ENCODE measurements around the gene PTCH1.

Gene PTCH1

DNA sequence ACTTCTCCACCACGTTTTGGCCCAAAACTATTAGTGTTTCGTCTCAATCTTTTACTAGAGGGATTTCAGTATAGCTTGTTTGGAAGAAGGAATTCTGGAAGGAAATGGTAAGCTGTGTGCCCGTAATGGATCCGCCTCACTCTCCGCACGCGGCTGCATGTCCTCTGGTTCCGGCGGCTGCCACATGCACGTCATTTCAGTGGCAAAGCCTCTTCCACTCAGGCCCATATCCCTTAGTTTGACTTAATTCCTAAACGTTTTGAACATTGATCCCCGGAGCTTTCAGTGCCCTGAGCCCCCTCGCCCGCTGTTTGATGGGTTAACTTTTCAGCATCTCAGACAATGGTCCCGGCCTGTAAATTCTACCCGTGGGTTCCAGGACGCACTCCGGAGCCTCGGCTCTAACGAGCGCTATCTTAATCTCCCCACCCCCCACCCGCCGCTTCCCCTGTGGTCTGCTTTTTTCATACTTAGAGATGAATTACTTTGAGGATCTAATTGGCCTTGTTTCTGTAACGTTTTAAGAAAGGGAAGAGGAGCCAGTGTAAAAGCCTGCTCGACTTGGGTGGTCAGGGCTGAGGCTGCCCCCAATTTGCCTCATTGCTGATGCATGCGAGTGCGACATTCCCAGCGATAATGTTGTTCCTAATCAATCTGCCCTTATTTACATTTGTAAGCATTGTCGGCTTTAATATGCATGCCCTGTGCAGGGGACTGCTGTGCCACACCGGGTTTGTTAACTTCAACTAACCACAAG is 4.6 kb downstream of the PTCH1 start:
- no peak for DNase-seq (ENCODE audit: low spot score)

DNA sequence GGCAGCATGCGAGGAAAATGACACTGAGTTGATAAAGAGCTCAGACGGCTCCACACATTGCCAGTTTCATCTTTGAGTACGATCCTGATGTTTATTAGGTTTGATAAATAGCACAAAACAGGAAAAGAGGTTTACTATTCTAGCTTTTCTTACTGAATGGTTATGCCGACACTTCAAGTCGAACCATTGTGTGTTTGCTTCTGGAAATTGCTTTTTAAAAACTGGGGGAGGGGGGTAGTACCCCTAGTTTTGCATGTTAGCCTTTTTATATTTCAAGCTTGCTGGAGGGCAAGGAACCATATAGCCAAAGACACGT is 5.2 kb downstream of the PTCH1 start:
- DNase-seq (ENCODE audit: low spot score) = no peak

DNA sequence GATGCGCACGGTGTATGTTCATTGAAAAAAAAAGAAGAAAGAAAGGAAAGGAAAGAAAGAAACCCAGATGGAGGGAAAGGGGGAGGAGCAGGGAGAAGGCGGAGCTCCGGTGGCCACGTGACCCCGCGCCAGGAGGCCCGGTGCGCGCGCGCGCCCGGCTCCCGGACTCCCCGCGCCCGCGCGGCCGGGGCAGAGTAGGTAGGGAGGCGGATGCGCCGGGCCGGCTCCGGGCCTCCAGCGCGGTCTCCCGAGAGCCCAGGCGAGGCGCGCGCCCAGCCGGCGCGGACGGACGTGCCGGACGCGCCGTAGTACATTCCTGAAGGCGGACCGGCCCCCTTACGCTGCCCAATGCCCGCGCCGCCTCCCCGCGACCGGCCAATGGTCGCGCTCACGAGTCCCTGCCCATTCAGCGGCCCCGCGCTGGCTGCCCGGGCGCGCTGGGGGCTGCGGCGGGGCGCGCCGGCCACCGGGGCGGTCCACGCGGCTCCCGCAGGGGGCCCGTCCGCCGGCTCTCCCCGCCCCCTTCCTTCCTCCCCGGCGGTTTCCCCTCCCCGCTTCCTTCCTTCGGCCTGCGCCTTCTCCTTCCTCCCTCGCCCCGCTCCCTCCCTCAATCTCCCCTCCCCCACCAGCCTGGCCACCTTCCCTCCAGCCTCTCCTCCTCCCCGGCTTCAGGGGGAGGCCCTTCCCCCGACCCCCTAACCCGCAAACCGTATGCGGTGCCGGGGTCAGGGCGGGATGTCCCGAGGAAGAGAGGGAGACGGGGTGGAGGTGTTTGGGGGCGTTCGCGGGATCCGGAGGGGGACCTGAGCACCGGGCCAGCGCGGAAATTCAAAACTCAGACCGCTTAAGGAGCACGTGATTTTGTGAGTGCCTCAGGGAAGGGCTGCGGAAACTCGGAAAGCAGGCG is 5.8 kb downstream of the PTCH1 start:
- peak; percentile 18 for DNase-seq (ENCODE audit: low spot score)

DNA sequence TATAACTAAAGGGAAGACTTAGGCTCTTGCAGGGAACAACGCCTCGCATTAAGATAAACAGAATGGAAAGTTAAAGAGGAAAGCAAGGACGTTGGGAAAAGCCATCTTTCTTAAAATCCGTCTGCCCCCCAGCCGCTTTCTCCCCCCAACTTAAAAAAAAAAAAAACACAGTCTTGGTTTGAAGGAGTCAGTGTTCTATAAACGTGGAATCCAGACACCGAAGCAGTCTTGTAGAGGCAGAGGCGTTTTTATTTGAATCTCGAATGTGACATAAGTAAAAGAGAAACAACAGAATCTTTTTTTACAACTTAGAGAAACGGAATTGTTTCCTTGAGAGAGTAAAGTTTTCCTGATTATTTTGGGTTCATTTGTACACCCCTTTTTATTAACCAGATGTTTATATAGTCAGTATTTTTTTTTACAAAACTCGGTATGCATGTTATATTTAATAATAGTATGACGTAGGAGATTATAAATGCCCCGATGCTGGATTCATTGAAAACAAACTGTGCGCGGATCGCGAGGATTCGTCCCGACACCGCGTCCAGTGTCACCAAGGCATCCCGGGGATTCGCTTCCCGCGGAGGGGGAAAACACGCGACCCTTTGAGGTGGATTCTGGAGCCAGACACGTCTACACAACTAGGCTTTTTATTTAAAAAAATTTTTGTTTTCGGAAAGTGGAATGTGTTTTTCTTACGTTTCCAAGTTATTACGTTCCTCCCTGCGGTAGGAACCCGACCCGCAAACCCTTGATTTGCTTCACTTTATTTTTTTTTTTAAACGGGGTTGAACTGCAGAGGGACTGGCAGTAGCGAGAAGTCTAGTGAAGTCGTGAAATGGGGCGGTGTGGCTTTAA is 6.7 kb downstream of the PTCH1 start:
- DNase-seq (ENCODE audit: low spot score) = no peak

DNA sequence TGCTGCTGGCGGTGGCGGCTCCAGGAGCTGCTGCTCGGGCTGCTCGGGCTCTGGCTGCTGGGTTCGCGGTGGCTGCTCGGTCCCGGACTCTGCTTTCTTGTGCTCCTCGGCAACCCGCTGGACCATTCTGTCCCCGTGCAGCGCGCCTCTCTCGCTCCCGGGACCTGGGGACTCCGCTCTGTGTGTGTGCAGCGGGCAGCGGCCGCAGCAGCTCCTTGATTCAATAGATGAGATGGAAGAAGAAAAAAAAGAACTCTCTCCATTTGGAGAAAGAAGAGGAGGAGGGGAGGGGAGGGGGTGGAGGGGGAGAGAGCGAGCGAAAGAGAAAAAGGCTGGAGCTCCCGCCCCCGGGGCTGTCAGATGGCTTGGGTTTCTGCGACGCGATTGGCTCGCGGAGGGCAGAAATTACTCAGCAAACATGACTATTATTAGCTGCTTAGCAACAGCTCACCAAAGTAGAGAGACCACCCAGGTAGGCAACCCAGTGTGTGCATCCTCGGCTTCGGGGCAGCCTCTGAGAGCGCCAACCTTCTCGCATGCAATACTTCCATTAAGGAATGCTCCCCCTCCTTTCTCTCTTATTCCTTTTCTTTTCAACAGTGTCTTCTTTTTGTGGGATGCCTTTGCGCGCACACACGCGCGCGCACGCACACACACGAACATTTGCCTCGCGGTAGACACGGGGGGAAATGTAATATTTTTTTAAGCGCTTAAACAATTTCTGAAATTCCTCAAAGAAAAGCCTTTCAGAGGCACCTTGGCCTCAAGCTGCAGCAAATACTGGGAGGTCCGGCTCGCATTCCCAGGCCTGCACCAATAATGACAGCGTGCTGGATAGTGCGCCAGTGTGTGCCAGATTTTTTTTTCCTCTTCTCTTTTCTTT is 7.6 kb downstream of the PTCH1 start:
- no peak for DNase-seq (ENCODE audit: low spot score)

DNA sequence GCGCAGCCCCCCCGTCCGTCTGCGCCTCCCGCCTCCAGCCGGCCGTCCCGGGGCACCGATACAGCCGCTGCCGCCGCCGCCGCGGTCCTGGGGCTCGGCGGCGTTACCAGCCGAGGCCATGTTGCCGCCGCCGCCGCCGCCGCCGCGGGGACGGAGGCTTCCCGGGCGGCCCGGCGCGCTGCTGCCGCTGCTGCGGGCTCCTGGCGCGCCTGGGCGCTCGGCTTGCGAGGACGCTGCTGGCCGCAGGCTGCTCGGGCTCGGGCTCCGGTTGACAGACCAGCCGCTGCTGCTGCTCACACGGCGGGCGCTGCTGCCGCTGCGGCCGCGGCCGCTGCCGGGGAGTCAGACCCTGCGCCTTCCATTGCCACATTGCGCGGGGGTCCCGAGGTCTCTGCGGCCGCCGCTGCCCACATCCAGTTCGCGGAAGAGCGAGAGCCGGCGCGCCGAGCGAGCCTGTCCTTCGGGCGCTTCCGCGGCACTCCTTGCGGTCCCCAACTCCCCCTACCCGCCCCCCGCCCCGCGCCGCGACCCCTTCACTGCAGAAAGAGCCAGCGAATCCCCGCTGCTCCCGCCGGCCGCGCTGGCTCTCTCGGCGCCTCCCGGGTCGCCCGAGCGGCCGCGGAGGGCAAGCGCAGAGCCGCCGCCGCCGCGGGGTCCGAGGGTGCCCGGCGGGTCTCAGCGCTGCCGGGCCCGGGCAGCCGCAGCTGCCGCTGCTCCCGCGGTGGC is 8.4 kb downstream of the PTCH1 start:
- no peak for DNase-seq (ENCODE audit: low spot score)

DNA sequence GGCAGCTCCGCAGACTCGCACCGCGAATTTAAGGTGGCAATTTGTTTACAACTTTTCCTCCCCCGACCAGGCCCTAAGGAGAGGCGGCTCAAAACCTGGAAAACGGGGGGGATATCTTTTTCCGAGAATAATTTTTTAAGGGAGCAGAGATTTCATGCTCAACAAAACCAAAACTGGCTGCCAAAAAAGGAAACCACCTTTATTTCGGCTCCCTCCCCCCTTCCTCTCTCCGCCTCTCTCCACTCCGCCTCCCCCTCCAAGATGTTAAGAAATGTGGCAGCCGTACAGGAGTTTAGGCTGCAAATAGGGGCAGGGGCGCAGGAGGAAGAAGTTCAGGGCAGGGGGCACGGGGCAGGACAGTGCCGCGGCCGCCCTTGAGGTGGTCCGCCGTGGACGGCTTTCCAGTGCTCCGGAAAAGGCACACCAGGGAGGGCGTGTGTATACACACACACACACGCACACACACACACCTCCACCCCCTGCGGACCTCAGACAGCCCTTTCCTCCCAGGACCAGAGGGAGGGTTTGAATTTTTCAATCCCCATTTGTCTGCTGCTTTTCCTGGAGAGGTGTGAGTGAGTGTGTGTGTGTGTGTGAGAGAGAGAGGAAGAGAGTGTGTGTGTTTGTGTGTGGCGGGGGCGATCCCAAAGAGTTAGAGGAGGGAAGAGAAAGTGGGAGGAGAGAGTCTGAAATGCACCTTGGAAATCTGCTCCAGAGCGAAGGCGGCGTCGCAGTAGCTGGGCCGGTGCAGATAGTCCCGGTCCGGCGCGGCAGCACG is 9.1 kb downstream of the PTCH1 start:
- DNase-seq (ENCODE audit: low spot score) = no peak

DNA sequence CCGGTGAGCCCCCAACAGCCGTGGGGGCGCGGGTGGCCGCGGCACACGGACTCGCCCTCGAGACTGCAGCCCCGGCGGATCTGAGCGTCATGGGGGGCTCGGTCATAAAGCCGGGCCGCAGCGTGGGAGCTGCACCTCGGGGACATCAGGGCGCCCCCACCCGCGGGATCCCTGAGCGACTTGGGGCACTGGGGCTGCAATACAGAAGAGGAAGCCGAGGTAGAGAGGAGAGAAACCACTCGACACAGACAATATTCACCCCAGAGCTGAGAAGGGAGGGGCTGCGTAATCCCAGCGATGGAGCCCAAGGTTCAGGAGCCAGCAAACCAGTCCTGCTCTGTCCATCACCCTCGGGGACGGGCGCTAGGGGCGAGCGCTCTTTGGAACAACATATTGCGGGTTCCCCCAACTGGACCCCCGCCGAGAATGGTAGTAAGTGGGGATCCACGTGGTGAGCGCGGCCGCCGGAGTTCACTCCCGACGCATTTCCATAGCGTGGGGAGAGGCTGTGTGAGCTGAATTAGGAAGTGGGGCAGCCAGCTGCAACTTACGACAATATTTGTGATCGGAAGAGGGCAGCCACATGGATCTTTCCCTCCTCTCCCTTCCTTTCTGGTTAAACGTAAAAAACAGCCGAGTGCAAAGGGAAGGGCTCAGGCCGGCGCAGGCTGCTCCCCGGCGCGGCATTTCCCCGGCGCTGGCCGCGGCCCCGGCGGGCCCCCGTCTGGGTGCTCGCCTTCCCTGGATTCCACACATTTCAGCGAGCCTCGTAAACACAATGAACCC is 9.9 kb downstream of the PTCH1 start:
- DNase-seq (ENCODE audit: low spot score) = no peak

DNA sequence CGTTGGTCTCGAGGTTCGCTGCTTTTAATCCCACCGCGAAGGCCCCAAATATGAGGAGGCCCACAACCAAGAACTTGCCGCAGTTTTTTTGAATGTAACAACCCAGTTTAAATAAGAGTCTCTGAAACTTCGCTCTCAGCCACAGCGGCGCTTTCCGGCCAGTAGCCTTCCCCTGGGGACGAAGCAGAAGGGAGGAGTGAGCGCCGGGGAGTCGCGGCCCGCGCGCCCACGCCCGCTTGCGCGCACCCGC is 10.4 kb downstream of the PTCH1 start:
- no peak for DNase-seq (ENCODE audit: low spot score)

DNA sequence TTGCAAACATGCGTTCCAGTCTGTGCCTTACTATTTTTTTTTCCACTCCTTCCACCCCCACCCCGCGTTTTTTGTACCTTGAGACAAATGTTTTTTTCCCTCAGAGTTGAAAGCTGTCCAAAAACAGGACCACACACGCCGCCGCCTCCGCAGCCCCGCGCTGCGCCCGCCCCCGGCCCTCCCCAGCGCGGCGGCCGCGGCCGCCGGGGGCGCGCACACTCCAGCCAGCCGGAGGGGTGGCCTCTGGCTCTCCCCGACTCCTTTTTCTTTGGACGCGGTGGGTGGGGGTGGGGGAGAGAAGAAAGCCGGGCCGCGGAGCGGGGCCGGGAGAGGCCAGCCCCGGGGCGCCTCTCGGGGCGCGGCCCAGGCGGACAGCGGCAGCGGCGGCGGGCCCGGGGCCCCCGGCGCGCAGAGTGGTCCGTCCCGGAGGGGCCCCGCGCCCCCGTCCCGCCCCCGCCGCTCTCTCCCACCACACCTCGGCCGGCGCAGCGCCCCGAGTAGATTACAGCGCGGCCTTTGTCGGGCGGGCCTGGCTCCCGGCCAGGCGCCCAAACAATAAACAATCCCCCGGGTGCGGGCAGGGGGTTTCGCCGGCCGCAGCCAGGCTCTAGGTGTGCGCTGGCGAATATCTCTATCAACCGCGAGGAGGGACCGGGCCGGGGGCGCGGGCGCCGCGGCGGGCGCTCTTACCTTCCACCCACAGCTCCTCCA is 10.9 kb downstream of the PTCH1 start:
- no peak for DNase-seq (ENCODE audit: low spot score)

DNA sequence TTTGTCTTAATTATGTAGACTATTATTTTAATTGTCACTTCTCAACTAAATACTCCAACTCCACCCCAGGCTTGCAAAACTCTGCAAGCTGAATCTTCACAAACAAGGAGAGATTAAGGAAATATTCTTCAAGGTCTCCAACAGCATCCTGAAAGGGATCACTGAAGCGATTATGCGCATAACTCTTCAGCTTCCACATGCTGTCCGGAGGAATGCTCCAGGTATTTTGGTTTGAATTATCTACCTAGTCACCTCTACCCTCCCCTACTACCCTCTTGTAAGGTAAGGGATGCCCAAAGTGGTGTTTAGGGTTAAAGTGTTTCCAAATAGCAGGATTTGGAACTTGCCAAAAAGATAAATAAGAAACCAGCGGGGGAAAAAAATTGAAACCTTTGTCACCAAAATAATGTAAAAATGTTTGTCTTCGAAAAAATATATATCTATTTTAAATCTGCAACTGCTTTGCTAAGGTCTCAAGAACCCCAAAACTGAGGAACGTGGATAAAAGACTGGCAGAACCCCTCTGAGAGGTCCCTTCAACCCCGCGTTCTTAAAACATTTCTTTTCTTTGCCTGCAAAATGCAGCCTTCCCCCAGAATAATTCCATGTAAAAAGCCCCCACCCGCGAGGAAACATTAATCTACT is 11.6 kb downstream of the PTCH1 start:
- DNase-seq (ENCODE audit: low spot score) = no peak

DNA sequence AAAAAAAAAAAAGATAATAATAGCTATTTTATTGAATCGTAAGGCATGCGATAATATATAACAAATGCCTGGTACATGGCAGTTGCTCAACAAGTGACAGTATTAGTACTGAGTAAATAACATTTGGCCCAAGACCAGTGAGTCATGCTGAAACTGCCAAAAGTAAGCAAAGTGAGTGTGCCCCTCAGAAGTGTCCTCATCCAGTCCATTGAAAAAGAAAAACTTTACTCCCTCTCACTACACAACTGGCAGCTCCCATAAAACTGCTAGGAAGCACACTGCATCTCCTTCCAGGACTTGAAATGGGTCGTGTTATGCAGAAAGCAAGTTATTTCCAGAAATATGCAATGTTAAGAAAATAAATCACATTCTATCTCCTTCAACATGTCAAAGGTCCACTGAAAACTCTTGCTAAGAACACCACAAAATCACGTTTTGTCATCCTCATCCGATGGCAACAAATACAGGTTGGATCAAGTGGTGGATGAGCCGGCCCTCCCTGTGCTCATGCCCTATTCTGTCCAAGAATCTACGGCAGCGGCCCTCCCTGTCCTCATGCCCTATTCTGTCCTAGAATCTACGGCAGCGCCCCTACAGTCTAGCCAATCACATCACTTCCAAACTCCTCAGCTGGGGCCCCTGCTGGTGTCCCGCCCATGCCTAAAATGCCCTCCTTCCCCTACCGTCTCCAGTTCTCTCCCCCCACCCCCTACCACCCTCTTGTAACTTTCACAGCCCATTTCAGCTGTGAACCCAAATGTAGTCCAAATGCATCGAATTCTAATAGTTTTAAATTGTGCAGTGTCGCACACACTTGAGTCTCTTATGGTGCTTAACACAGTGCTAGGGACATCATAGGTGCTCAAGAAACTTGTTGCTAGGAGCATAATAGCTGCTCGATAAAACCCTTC is 12.5 kb downstream of the PTCH1 start:
- no peak for DNase-seq (ENCODE audit: low spot score)

DNA sequence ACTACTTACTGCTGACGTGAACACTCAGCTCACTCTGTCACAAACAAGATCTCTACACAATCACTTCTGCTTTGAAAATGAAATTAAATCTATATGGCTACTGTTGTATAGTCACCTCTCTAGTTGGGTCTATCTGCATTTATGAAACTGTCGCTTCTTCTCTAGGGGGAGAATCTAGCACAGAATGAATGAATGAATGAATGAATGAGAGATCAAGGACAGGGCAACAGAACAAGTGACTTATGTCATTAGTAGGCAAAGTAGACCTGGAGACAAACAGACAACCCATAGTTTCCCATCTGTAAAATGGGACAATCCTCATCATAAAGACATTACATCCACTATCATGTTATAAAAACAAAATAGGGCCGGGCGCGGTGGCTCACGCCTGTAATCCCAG is 13.4 kb downstream of the PTCH1 start:
- DNase-seq (ENCODE audit: low spot score) = no peak

DNA sequence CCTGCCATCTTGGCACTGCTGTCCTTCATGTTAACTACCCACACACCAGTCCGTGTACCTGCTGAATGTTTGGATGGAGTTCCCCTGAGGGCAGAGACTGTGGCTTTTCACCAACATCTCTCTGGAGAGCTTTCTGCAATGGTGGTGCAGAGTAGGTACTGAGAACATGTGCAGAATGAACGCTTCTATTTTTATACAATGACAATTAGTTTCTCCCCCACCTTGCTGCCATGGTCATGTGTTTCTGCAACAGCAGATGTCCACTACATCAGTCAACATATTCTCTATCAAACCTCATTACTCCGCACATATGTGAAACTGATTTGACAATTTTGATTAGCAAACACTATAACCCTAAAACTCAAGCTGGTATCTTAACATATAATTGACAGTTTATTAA is 14.5 kb downstream of the PTCH1 start:
- DNase-seq (ENCODE audit: low spot score) = no peak

DNA sequence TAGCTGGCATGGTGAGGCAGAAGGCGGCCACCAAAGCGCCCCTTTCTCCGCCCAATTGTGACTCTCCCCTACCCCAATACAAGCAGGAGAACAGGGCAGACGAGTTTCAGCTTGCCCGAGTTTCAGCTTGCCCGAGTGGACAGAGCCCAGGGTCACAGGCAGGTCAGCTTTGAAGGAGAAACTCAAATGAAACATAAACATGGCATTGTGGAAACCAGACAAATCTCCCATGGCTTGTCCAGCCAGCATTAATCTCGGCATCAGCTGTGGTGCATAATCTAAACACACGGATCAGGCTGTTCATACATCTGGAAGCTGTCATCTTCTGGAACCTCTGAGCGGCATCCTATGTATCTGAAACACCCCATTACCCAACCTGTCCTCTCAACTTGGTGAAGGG is 16.9 kb downstream of the PTCH1 start:
- no peak for DNase-seq (ENCODE audit: low spot score)

DNA sequence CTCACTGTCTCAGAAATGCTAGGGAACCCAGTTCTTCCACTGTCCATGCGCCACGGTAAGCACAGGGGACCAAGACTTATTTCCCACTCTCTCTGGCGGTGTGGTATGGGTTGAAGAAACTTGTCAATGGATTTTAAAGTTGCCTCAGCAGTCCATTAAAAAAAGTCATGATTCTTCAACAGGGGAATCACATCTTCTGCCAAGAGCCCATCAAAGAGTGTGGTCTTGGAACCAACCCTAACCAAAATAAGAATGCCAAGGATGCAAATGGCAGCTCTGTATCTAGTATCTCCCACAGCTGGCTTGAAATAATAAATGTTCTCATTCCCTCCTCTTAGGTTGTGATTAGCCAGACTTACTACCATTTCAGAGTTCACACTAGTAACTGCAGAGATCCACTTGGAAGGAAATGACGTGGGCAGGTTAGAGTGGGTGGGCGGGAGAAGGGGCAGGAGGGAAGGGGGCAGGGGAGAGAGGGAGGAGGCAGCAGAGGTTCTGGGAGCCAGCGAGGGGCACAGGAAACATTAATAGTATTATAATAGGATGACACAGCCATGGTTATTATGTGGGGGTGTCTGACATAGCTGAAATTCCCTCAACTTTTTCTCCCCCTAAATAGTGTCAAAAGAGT is 17.6 kb downstream of the PTCH1 start:
- no peak for DNase-seq (ENCODE audit: low spot score)

DNA sequence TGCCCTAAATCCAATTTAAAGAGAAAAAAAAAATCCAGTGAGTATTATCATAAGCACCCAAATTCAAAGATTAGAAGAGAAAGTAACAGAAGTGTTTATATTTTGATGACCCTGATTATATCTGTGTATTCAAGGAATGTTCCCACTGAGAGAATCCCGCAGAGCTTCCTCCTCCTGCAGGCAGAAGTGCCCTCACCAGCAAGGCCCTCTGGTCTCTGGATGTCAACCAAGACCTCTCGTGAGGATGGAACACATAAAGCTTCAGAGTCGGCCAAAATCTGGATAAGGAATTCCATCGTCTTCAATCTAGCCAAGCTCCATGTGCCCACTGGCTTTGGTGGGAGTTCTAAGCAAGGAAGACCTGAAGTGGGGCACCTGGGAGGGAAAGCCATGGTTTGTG is 18.1 kb downstream of the PTCH1 start:
- DNase-seq (ENCODE audit: low spot score) = no peak
